ENCODE measurements around the gene MLXIPL. TPM values are rescaled to one million over a fixed set of nuclear protein-coding genes. Genes with fewer than 3 reads are reported as not detected.
"Not testable (repeated sequence)": the region's sequence is repeated elsewhere in the genome, so short reads cannot be mapped to it uniquely, and the experiment has no call there.

Gene MLXIPL
- total RNA-seq, 3 donors from 2014 or later, result 10.4 to 109 (median 21.3) TPM

DNA sequence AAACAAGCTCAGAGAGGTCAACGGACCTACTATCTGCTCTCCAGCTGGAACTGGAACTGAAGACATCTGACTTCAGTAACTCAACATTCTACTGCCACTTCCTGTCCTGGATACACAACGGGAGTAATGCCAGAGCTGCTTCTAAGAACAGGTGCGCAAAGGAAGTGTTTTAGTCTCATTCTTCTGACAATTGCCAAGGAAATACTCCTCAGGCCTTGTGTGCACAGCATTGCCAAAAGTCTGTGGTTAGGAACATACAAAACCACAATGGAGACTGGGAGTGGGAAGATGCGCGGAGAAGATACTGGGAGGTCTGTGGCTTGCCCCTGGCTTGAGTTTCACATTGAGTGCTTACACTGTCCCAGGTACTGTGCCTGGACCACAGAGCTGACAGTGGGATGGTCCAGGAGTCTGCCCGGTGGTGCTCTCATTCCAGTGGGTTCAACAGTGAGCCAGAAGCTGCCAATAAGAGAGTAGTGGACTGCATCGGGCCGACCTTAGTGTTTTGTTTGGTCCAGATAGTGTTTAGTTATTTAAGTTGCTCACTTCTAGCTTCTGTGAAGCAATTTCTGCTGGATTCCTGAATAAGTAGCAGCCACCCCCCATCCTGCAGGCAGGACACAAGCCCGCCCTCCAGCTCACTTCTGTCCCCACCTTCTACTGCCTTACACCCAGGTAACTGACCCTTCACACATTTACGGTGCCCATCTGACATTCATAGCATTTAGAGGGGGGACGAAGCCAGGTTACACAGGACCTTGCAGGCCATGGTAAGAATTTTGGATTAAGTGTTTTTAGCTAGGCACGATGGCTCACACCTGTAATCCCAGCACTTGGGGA lies 56.3 kb downstream of the MLXIPL start:
- Histone ChIP-seq H3K36me3 (peaks cover 8% of the 10 kb centered on the region), H3K4me3 (no peak overlapping the region), H3K9me3 (no peaks in the 10 kb centered on the region), H3K27me3 (no peaks in the 10 kb centered on the region), H3K4me1 (no peaks in the 10 kb centered on the region), H3K27ac (no peak overlapping the region)
- no peak for TF ChIP-seq POLR2A (IDR thresholded peaks at IDR 0.05)
- TF ChIP-seq POLR2AphosphoS5 (IDR thresholded peaks at IDR 0.05), result peak in 2 of 3 donors; percentile 39 to 42
- intact Hi-C loops (cut with DNase I; ENCODE audit: low total_unique reads), result no loop called here
- peak; percentile 49 to 62 for DNase-seq (ENCODE audit: low spot score in 2 of 2)

DNA sequence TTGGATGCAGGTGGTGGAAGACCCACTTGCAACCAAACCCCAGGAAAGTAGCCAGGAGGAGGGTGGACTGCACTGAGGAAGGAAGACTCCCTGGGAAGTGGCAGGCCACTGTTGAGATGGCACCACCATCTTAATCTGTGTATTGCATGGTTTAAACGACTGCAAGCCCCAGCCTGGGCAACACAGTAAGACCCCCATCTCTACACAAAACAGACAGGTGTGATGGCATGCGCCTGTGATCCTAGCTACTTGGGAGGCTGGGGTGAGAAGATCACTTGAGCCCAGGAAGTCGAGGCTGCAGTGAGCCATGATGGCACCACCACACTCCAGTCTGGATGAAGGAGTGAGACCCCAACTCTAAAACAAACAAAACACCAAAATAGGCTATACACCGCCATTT lies 57.2 kb downstream of the MLXIPL start:
- no peaks in the 10 kb centered on the region for H3K9me3 ChIP-seq
- no peaks in the 10 kb centered on the region for H3K36me3 ChIP-seq
- H3K4me3 ChIP-seq, result no peak overlapping the region
- DNase-seq (ENCODE audit: low spot score in 2 of 2), result no peak
- TF ChIP-seq POLR2AphosphoS5 (IDR thresholded peaks at IDR 0.05) (no peak), POLR2A (IDR thresholded peaks at IDR 0.05) (no peak)
- TF ChIP-seq, protein P1, sequence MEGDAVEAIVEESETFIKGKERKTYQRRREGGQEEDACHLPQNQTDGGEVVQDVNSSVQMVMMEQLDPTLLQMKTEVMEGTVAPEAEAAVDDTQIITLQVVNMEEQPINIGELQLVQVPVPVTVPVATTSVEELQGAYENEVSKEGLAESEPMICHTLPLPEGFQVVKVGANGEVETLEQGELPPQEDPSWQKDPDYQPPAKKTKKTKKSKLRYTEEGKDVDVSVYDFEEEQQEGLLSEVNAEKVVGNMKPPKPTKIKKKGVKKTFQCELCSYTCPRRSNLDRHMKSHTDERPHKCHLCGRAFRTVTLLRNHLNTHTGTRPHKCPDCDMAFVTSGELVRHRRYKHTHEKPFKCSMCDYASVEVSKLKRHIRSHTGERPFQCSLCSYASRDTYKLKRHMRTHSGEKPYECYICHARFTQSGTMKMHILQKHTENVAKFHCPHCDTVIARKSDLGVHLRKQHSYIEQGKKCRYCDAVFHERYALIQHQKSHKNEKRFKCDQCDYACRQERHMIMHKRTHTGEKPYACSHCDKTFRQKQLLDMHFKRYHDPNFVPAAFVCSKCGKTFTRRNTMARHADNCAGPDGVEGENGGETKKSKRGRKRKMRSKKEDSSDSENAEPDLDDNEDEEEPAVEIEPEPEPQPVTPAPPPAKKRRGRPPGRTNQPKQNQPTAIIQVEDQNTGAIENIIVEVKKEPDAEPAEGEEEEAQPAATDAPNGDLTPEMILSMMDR (IDR thresholded peaks at IDR 0.05), result no peak
- intact Hi-C loops (cut with DNase I; ENCODE audit: low total_unique reads), result no loop called here
- H3K27me3 ChIP-seq, result no peaks in the 10 kb centered on the region
- H3K4me1 ChIP-seq, result no peaks in the 10 kb centered on the region
- H3K27ac ChIP-seq, result no peak overlapping the region

DNA sequence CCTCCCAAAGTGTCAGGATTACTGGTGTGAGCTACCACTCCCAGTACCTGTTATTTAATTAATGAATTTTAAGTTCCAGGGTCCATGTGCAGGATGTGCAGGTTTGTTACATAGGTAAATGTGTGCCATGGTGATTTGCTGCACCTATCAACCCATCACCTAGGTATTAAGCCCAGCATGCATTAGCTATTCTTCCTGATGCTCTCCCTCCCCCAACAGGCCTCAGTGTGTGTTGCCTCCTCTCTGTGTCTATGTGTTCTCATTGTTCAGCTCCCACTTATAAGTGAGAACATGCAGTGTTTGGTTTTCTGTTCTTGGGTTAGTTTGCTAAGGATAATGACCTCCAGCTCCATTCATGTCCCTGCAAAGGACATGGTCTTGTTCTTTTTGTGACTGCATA lies 57.9 kb downstream of the MLXIPL start:
- H3K9me3 ChIP-seq; H3K27me3 ChIP-seq; intact Hi-C loops (cut with DNase I; ENCODE audit: low total_unique reads); DNase-seq (ENCODE audit: low spot score in 2 of 2); H3K4me1 ChIP-seq; H3K36me3 ChIP-seq: not testable (repeated sequence)
- H3K4me3 ChIP-seq, result peak overlapping the region in 2 of 3 donors; percentile 14 to 45
- H3K27ac ChIP-seq, result peak overlapping the region in 1 of 2 donors; percentile 21

DNA sequence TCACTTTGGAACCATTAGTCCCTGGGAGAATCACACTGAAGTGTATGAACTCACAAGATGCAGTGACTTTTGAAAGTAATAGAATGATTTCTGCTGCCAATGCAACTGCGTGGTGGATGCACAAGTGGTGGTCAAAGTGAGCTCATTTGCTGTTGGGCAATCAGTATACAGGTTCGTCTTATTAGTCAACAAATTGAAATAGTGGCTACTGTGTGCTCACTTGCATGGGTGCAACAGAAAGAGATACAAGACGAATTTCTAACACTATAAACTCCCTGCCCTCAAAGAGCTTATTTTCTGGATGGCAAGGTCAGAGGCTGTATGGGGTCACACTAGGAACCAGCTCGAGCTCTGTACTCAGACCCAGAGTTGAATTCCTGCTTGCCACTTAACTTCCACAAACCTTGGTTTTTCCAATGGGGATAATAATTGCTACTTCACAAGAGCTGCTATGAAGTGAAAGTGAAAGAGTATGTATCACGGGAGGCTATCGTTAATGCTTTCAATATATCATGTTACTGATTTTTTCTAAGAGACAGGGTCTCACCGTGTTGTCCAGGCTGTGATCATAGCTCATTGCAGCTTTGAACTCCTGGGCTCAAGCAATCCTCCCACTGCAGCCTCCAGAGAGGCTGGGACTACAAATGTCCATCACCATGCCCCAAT lies 58.5 kb downstream of the MLXIPL start:
- intact Hi-C loops (cut with DNase I; ENCODE audit: low total_unique reads), result no loop called here
- peak overlapping the region; percentile 4 to 45 (median 14) for H3K4me3 ChIP-seq

DNA sequence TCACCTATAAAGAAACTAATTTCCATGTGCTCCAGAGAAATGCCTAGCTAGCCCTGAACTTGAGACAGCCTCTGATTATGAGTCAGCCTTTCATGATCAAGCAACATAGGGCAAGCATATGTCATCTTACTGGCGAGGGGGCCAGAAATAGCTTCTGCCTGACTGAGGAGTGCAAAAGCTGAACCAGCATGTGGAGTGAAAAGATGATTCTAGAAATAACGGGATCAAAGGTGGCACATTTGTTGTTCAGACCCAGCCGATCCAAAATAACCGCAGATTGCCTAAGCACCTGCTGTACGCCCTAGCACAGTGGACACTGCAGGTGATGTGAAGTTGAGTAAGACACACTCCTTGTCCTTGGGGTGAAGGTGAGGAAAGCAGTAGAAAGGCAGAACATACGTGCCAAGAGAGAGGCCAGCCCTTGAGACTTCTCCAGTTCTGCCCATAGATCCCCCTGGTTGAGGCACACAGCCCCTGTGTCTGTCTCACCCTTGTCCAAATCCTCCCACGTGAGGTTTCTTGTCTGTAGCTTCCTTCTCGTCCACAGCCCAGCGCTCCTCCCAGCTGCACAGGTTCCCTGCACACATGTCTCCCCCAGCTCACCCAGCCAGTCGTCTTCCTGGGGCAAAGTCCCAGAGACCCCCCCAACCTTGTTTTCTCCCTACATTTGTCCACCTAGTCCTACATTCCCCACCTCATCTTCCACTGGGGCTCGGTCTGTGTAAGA lies 64.0 kb downstream of the MLXIPL start:
- H3K27me3 ChIP-seq, result no peaks in the 10 kb centered on the region
- DNase-seq (ENCODE audit: low spot score in 2 of 2), result no peak
- TF ChIP-seq POLR2AphosphoS5 (IDR thresholded peaks at IDR 0.05) (no peak), POLR2A (IDR thresholded peaks at IDR 0.05) (no peak)
- TF ChIP-seq, protein P1 (IDR thresholded peaks at IDR 0.05), result no peak
- H3K36me3 ChIP-seq, result no peaks in the 10 kb centered on the region
- H3K27ac ChIP-seq, result no peak overlapping the region
- no peak overlapping the region for H3K4me3 ChIP-seq
- peaks cover 0 to 9% of the 10 kb centered on the region in 2 donors for H3K4me1 ChIP-seq
- no peaks in the 10 kb centered on the region for H3K9me3 ChIP-seq
- intact Hi-C loops (cut with DNase I; ENCODE audit: low total_unique reads), result no loop called here

More for the DNA sequence above, 58.5 kb downstream of the MLXIPL start:
- Histone ChIP-seq H3K27me3 (no peaks in the 10 kb centered on the region), H3K36me3 (no peaks in the 10 kb centered on the region), H3K9me3 (no peaks in the 10 kb centered on the region), H3K4me1 (no peaks in the 10 kb centered on the region), H3K27ac (peak overlapping the region in 1 of 2 donors; percentile 21)
- DNase-seq (ENCODE audit: low spot score in 2 of 2), result no peak
- TF ChIP-seq, protein P1 (IDR thresholded peaks at IDR 0.05), result no peak
- TF ChIP-seq POLR2AphosphoS5 (IDR thresholded peaks at IDR 0.05), result no peak
- TF ChIP-seq POLR2A (IDR thresholded peaks at IDR 0.05), result no peak

Measured in breast epithelium (tissue), 4 donors.